ENCODE measurements around the gene CLDN3. TPM values are rescaled to one million over a fixed set of nuclear protein-coding genes. Genes with fewer than 3 reads are reported as not detected.

CLDN3 gene
- total and polyA plus RNA-seq, 10 of the 15 experiments (the other 5 are each of a cell fraction or from before 2014, with no cell fraction given) = 0.05 TPM; not detected in 9

- Histone ChIP-seq H3K4me2 (ENCODE audit: control insufficient read depth, insufficient read depth) (no peak overlapping the region), H3K4me1 (ENCODE audit: control insufficient read depth, insufficient read depth, low read length) (no peaks in the 10 kb centered on the region), H4K20me1 (ENCODE audit: control insufficient read depth, insufficient read depth) (no peaks in the 10 kb centered on the region), H3K9ac (ENCODE audit: control insufficient read depth, insufficient read depth, low read length) (no peak overlapping the region), H3K9me3 (replicated peaks; ENCODE audit: control insufficient read depth, insufficient read depth, low read length) (no peaks in the 10 kb centered on the region; the same call in 2 of the 3 replicates), H3K79me2 (ENCODE audit: control insufficient read depth, insufficient read depth, low read length) (no peaks in the 10 kb centered on the region), H3K4me3 (no peak overlapping the region), H3K27me3 (replicated peaks in 1 of 2; ENCODE audit: control insufficient read depth in 2 of 2, insufficient read depth in 2 of 2, low read length in 1 of 2) (no peaks in the 10 kb centered on the region), H3K36me3 (ENCODE audit: control insufficient read depth in 2 of 2, insufficient read depth in 2 of 2, low read length in 1 of 2) (no peaks in the 10 kb centered on the region), H3K27ac (ENCODE audit: control insufficient read depth, insufficient read depth) (no peak overlapping the region), H2AFZ (ENCODE audit: control insufficient read depth, low read depth, low read length) (no peak overlapping the region)
- RAD21 ChIA-PET (ENCODE audit: unreplicated experiment) = no interaction called here
- TF ChIP-seq CEBPB (IDR thresholded peaks at IDR 0.05; ENCODE audit: borderline replicate concordance in 1 of 2, low read depth in 2 of 2, low read length in 2 of 2) (no peak), NFIC (IDR thresholded peaks at IDR 0.05; ENCODE audit: low read depth, low read length) (no peak), CUX1 (IDR thresholded peaks at IDR 0.05; ENCODE audit: insufficient replicate concordance, low read depth, low read length) (no peak), CBX3 (IDR thresholded peaks at IDR 0.05; ENCODE audit: borderline replicate concordance, low read depth) (no peak), ZNF217 (IDR thresholded peaks at IDR 0.05) (no peak), MXI1 (IDR thresholded peaks at IDR 0.05; ENCODE audit: low read depth, low read length) (no peak), ZNF24 (IDR thresholded peaks at IDR 0.05) (no peak), USF2 (IDR thresholded peaks at IDR 0.05; ENCODE audit: borderline replicate concordance, low read depth, low read length) (no peak), BCL3 (IDR thresholded peaks at IDR 0.05; ENCODE audit: borderline replicate concordance, insufficient read depth, low read depth, low read length, poor library complexity, severe bottlenecking) (no peak), NFXL1 (IDR thresholded peaks at IDR 0.05; ENCODE audit: borderline replicate concordance) (no peak), RUNX3 (IDR thresholded peaks at IDR 0.05; ENCODE audit: low read length) (no peak)
- in situ Hi-C loops (cut with MboI) = no loop called here
- 66% methylated on average over 21 of the region's 21 CpGs for WGBS (ENCODE audit: insufficient coverage, insufficient replicate concordance, low lambda C conversion rate, missing lambda C conversion rate)
- intact Hi-C loops (cut with micrococcal nuclease; ENCODE audit: unreplicated experiment) = no loop called here
- SMC1A ChIA-PET (ENCODE audit: uncharacterized antibody, unreplicated experiment) = no interaction called here
- FAIRE-seq = no peak
- POLR2A ChIA-PET = no interaction called here
- no peak for DNase-seq (ENCODE audit: low read depth, low spot score)
- no peak for ATAC-seq
- no TSS peak for BruUV-seq (replicated peaks)
- CTCF ChIA-PET = interaction anchor here (1.0 kb wide), 1 partner anchor 45 kb away, joined by 6 read pairs; no protein-coding TSS in a partner anchor
Observed at GRCh38 chr7:73809467-73809951, 39.4 kb upstream of the CLDN3 start.

Data from GM12878 (cell line).